DND-41 (cell line): ENCODE results near the gene ZFYVE28.
"Not testable (repeated sequence)": the region's sequence is repeated elsewhere in the genome, so short reads cannot be mapped to it uniquely, and the experiment has no call there.

Source experiments
- ATAC-seq: fragments of 200-7000 bp; cut with Tn5 transposase; 3 replicates; pipeline ENCODE4 v1.9.1; 2021; ENCODE audit warnings: low read depth; ENCODE audit not compliant: insufficient read depth
- DNase-seq: peaks from one replicate; pipeline ENCODE4 v3.0.0-alpha.2; 2020
- H2AFZ ChIP-seq: 2 replicates; pipeline ENCODE4 v1.6.0; 2012; ENCODE audit warnings: low read depth, low read length
- H3K27ac ChIP-seq: 2 replicates; pipeline ENCODE4 v1.5.1; 2012; ENCODE audit warnings: low read length, inconsistent platforms
- H3K27me3 ChIP-seq: fragments of 200-600 bp; sonication (generic); 2 replicates; pipeline ENCODE4 v1.6.0; 2012; ENCODE audit warnings: low read length, mild to moderate bottlenecking, inconsistent platforms; ENCODE audit not compliant: insufficient read depth, poor library complexity
- H3K36me3 ChIP-seq: 2 replicates; pipeline ENCODE4 v1.5.1; 2012; ENCODE audit warnings: low read length, inconsistent platforms; ENCODE audit not compliant: insufficient read depth
- H3K4me1 ChIP-seq: 2 replicates; pipeline ENCODE4 v1.5.1; 2012; ENCODE audit warnings: mild to moderate bottlenecking, low read length; ENCODE audit not compliant: insufficient read depth
- H3K4me2 ChIP-seq: 2 replicates; pipeline ENCODE4 v1.6.0; 2012; ENCODE audit warnings: mild to moderate bottlenecking, moderate library complexity, low read length, inconsistent platforms; ENCODE audit not compliant: insufficient read depth
- H3K4me3 ChIP-seq, 2 experiments: fragments of 200-600 bp in 1 of 2; shearing (Covaris generic) in 1 of 2; 2 replicates each; pipeline ENCODE4 v1.5.1; 2012 to 2016; ENCODE audit warnings: inconsistent platforms in 2 of 2, low read length in 2 of 2, mild to moderate bottlenecking in 2 of 2, low read depth in 1 of 2, moderate library complexity in 1 of 2
- H3K79me2 ChIP-seq: 2 replicates; pipeline ENCODE4 v1.6.0; 2012; ENCODE audit warnings: low read length, inconsistent platforms; ENCODE audit not compliant: insufficient read depth
- H3K9ac ChIP-seq: 2 replicates; pipeline ENCODE4 v1.6.0; 2012; ENCODE audit warnings: low read depth, mild to moderate bottlenecking, inconsistent platforms, low read length, moderate library complexity
- H3K9me3 ChIP-seq: 2 replicates; pipeline ENCODE4 v1.5.1; 2012; ENCODE audit warnings: low read length, moderate library complexity, mild to moderate bottlenecking, inconsistent platforms; ENCODE audit not compliant: insufficient read depth, severe bottlenecking
- H4K20me1 ChIP-seq: 2 replicates; pipeline ENCODE4 v1.6.0; 2012; ENCODE audit warnings: low read length; ENCODE audit not compliant: insufficient read depth
- CTCF ChIP-seq: IDR thresholded peaks from 2 replicates; pipeline ENCODE4 v1.5.1; 2012; ENCODE audit warnings: borderline replicate concordance, low read length, moderate library complexity, mild to moderate bottlenecking; ENCODE audit not compliant: poor library complexity, severe bottlenecking; ENCODE audit errors: extremely low read depth
- EZH2 ChIP-seq: IDR thresholded peaks from 3 replicates; pipeline ENCODE4 v1.6.1; 2012; ENCODE audit warnings: borderline replicate concordance, low read depth, mild to moderate bottlenecking, moderate library complexity, low read length, inconsistent platforms; ENCODE audit not compliant: severe bottlenecking

ZFYVE28 gene

GRCh38 chr4:2433609-2434350 is 15.3 kb upstream of the ZFYVE28 start:
- Histone ChIP-seq H3K4me1 (no peaks in the 10 kb centered on the region), H4K20me1 (peaks cover 5% of the 10 kb centered on the region; the same call in 1 of the 2 replicates), H2AFZ (no peak overlapping the region), H3K4me3 (no peak overlapping the region), H3K9me3 (no peaks in the 10 kb centered on the region), H3K27ac (no peak overlapping the region), H3K27me3 (no peaks in the 10 kb centered on the region), H3K9ac (no peak overlapping the region), H3K36me3 (no peaks in the 10 kb centered on the region), H3K4me2 (no peak overlapping the region), H3K79me2 (no peaks in the 10 kb centered on the region)
- DNase-seq (no peak), ATAC-seq (no peak)
- TF ChIP-seq CTCF (no peak), EZH2 (no peak)

GRCh38 chr4:2432991-2433530 is 14.6 kb upstream of the ZFYVE28 start:
- TF ChIP-seq EZH2 (no peak), CTCF (no peak)
- Histone ChIP-seq H3K9me3 (no peaks in the 10 kb centered on the region), H3K79me2 (no peaks in the 10 kb centered on the region), H4K20me1 (peaks cover 7% of the 10 kb centered on the region; the same call in 1 of the 2 replicates), H3K36me3 (no peaks in the 10 kb centered on the region), H3K27ac (no peak overlapping the region), H2AFZ (no peak overlapping the region), H3K4me3 (no peak overlapping the region), H3K27me3 (no peaks in the 10 kb centered on the region), H3K9ac (no peak overlapping the region), H3K4me2 (no peak overlapping the region), H3K4me1 (no peaks in the 10 kb centered on the region)
- DNase-seq: no peak
- ATAC-seq: no peak

- no peak for TF ChIP-seq EZH2
- no peak for TF ChIP-seq CTCF
Observed at GRCh38 chr4:2432004-2432403, 13.6 kb upstream of the ZFYVE28 start.

GRCh38 chr4:2429945-2430757 is 11.7 kb upstream of the ZFYVE28 start:
- not testable (repeated sequence) for ATAC-seq, H3K36me3 ChIP-seq, H3K4me1 ChIP-seq, H3K27ac ChIP-seq, H3K27me3 ChIP-seq, H3K4me2 ChIP-seq, H2AFZ ChIP-seq, H3K4me3 ChIP-seq, H3K79me2 ChIP-seq, H3K9me3 ChIP-seq, H3K9ac ChIP-seq, DNase-seq
- H4K20me1 ChIP-seq: peaks cover 28% of the 10 kb centered on the region

More at GRCh38 chr4:2432004-2432403, 13.6 kb upstream of the ZFYVE28 start:
- H3K79me2 ChIP-seq: no peaks in the 10 kb centered on the region
- DNase-seq (no peak), ATAC-seq (no peak)
- H4K20me1 ChIP-seq: peaks cover 14% of the 10 kb centered on the region
- H3K4me3 ChIP-seq: no peak overlapping the region
- H3K27ac ChIP-seq: no peak overlapping the region
- H3K36me3 ChIP-seq: no peaks in the 10 kb centered on the region
- H3K4me1 ChIP-seq: no peaks in the 10 kb centered on the region
- H3K9ac ChIP-seq: no peak overlapping the region
- H3K4me2 ChIP-seq: no peak overlapping the region
- H3K27me3 ChIP-seq: no peaks in the 10 kb centered on the region
- H3K9me3 ChIP-seq: no peaks in the 10 kb centered on the region
- H2AFZ ChIP-seq: no peak overlapping the region
